HepG2 (cell line): ENCODE measurements around the gene NOP14. TPM values are rescaled to one million over a fixed set of nuclear protein-coding genes. Genes with fewer than 3 reads are reported as not detected.

Source experiments
- ATAC-seq: fragments of 200-7000 bp; cut with Tn5 transposase; 3 replicates; pipeline ENCODE4 v1.9.1; 2020; ENCODE audit warnings: mild to moderate bottlenecking, moderate library complexity
- BruUV-seq: library from RNA; stranded (reverse); fragments of 400-500 nt; replicated peaks from 2 replicates; lab custom pipeline; 2021; lab: Mats Ljungman, UMichigan
- CTCF ChIA-PET: fragments of 300-600 bp; formaldehyde crosslinking; extraction: SDS; loops from one replicate; lab custom pipeline; 2021; ENCODE audit warnings: low total read pairs, inconsistent platforms, low intra/inter-chr PET ratio; lab: Yijun Ruan, JAX
- POLR2A ChIA-PET: fragments of 350-600 bp; sonication (Branson Sonifier 250); formaldehyde crosslinking; loops from one replicate; lab custom pipeline; 2020; ENCODE audit warnings: antibody characterized with exemption, inconsistent platforms; lab: Yijun Ruan, JAX
- DNase-seq: peaks from one replicate; pipeline ENCODE4 v3.0.0-alpha.2; 2015; ENCODE audit warnings: low spot score
- FAIRE-seq: peaks from 3 replicates; lab custom pipeline; 2011; peaks lifted over from hg19 to GRCh38; lab: Jason Lieb, UNC
- H2AFZ ChIP-seq: one replicate; pipeline ENCODE4 v1.6.1; 2011; ENCODE audit warnings: low read length, inconsistent platforms
- H3K27ac ChIP-seq: fragments of 300-600 bp; 3 replicates; pipeline ENCODE4 v1.8.0; 2011; ENCODE audit warnings: mixed run types, mild to moderate bottlenecking, mixed read lengths, low read length, inconsistent platforms; ENCODE audit not compliant: insufficient read depth; ENCODE audit errors: extremely low read length
- H3K27me3 ChIP-seq, 2 experiments: fragments of 200-600 bp in 1 of 2; 2 replicates in 1 of 2; 3 replicates in 1 of 2; pipeline versions ENCODE4 v1.6.0 to v1.8.0; 2011; ENCODE audit warnings: low read length in 2 of 2, mild to moderate bottlenecking in 2 of 2, moderate library complexity in 2 of 2, inconsistent platforms in 1 of 2; ENCODE audit not compliant: insufficient read depth in 2 of 2, control insufficient read depth in 1 of 2
- H3K36me3 ChIP-seq, 2 experiments: fragments of 200-600 bp in 1 of 2; replicated peaks in 1 of 2; 2 replicates in 1 of 2; 3 replicates in 1 of 2; pipeline versions ENCODE4 v1.5.1 to v1.8.0; 2011; ENCODE audit warnings: low read length in 2 of 2, inconsistent platforms in 1 of 2; ENCODE audit not compliant: insufficient read depth in 2 of 2, control insufficient read depth in 1 of 2
- H3K4me1 ChIP-seq: 2 replicates; pipeline ENCODE4 v1.5.1; 2012; ENCODE audit warnings: low read length, inconsistent platforms; ENCODE audit not compliant: insufficient read depth
- H3K4me2 ChIP-seq: 2 replicates; pipeline ENCODE4 v1.6.0; 2011; ENCODE audit warnings: low read depth, low read length, inconsistent platforms
- H3K4me3 ChIP-seq, 3 experiments: fragments of 200-600 bp in 1 of 3; sonication (generic), shearing (Covaris generic) in 1 of 3; replicated peaks in 1 of 3; 2 replicates each; pipeline ENCODE4 v1.5.1; 2011 to 2016; ENCODE audit warnings: low read length in 3 of 3, inconsistent platforms in 2 of 3, low read depth in 2 of 3, mild to moderate bottlenecking in 2 of 3, control low read depth in 1 of 3, mixed read lengths in 1 of 3; ENCODE audit not compliant: insufficient read depth in 1 of 3
- H3K79me2 ChIP-seq: one replicate; pipeline ENCODE4 v1.6.1; 2011; ENCODE audit warnings: low read length, inconsistent platforms; ENCODE audit not compliant: insufficient read depth
- H3K9ac ChIP-seq: 2 replicates; pipeline ENCODE4 v1.6.0; 2011; ENCODE audit warnings: mild to moderate bottlenecking, low read depth, low read length, inconsistent platforms; ENCODE audit not compliant: insufficient read depth
- H3K9me3 ChIP-seq: 2 replicates; pipeline ENCODE4 v1.5.1; 2012; ENCODE audit warnings: mild to moderate bottlenecking, low read length
- H4K20me1 ChIP-seq: 2 replicates; pipeline ENCODE4 v1.6.0; 2011; ENCODE audit warnings: inconsistent platforms, mild to moderate bottlenecking, low read length, moderate library complexity; ENCODE audit not compliant: insufficient read depth
- AHR ChIP-seq: IDR thresholded peaks from 2 replicates; pipeline ENCODE4 v1.6.1; 2018; ENCODE audit warnings: missing genetic modification reagents, missing compliant biosample characterization
- ETS1 ChIP-seq: sonication (generic); formaldehyde crosslinking; IDR thresholded peaks from 2 replicates; pipeline ENCODE4 v1.4.0; 2020; ENCODE audit warnings: missing genetic modification reagents
- HES4 ChIP-seq: sonication (generic); formaldehyde crosslinking; IDR thresholded peaks from 2 replicates; pipeline ENCODE4 v1.9.0; 2021; ENCODE audit warnings: mild to moderate bottlenecking, missing genetic modification reagents, borderline replicate concordance
- NRL ChIP-seq: sonication (generic); formaldehyde crosslinking; IDR thresholded peaks from 2 replicates; pipeline ENCODE4 v1.5.0; 2020; ENCODE audit warnings: missing genetic modification reagents, mild to moderate bottlenecking, moderate library complexity, borderline replicate concordance
- PHF8 ChIP-seq: sonication (generic); formaldehyde crosslinking; IDR thresholded peaks from 2 replicates; pipeline ENCODE4 v1.5.0; 2020; ENCODE audit warnings: missing genetic modification reagents
- TFE3 ChIP-seq: IDR thresholded peaks from 2 replicates; pipeline ENCODE4 v1.6.1; 2016
- ZBTB21 ChIP-seq: sonication (generic); formaldehyde crosslinking; IDR thresholded peaks from 2 replicates; pipeline ENCODE4 v1.4.0; 2020; ENCODE audit warnings: missing genetic modification reagents
- ZNF577 ChIP-seq: sonication (generic); formaldehyde crosslinking; IDR thresholded peaks from 2 replicates; pipeline ENCODE4 v1.4.0; 2020; ENCODE audit warnings: mild to moderate bottlenecking, low read depth, missing genetic modification reagents, borderline replicate concordance
- ZNF609 ChIP-seq: sonication (generic); formaldehyde crosslinking; IDR thresholded peaks from 2 replicates; pipeline ENCODE4 v1.4.0; 2020; ENCODE audit warnings: mild to moderate bottlenecking, missing genetic modification reagents, borderline replicate concordance
- ZNF652 ChIP-seq: IDR thresholded peaks from 2 replicates; pipeline ENCODE4 v1.6.1; 2016; ENCODE audit warnings: low read depth, borderline replicate concordance
- ZNF747 ChIP-seq: sonication (generic); formaldehyde crosslinking; IDR thresholded peaks from 2 replicates; pipeline ENCODE4 v1.8.1; 2023; ENCODE audit warnings: missing genetic modification reagents, mild to moderate bottlenecking, borderline replicate concordance
- ZSCAN21 ChIP-seq: sonication (generic); formaldehyde crosslinking; IDR thresholded peaks from 2 replicates; pipeline ENCODE4 v1.8.0; 2022; ENCODE audit warnings: mild to moderate bottlenecking, missing genetic modification reagents, moderate library complexity, borderline replicate concordance
- WGBS: methylation state at CpG from one replicate; pipeline ENCODE4 v1.1.6; 2017; ENCODE audit warnings: low lambda C conversion rate; 5-methylcytosine and 5-hydroxymethylcytosine counted together
- in situ Hi-C: cut with HindIII; loops from 2 replicates; pipeline ENCODE4 v1.10.0; 2017; ENCODE audit warnings: low pct_unique_long_range_greater_than_20kb; ENCODE audit not compliant: extremely low pct_ligation_motif_present
- intact Hi-C: fragments of 100-400 bp; cut with micrococcal nuclease; formaldehyde crosslinking; loops from one replicate; pipeline ENCODE4 v1.10.0; 2022; ENCODE audit not compliant: unreplicated experiment
- polyA plus RNA-seq, 8 experiments: library from polyadenylated mRNA; depleted of rRNA in 3 of 8; stranded (reverse) in 7 of 8; unstranded in 1 of 8; fragments of >200 nt; fragmentation: Illumina TruSeq in 4 of 8; extraction: Trizol in 4 of 8; gene quantifications; 2 replicates each; pipeline versions ENCODE4 v1.2.1 to v1.2.3, GENCODE V29; 2011 to 2016; ENCODE audit warnings: low read depth in 4 of 8, missing spikeins in 1 of 8, mixed read lengths in 1 of 8; ENCODE audit not compliant: insufficient read depth in 1 of 8
- total RNA-seq, 5 experiments: library from RNA; depleted of rRNA; stranded (reverse); fragments of >200 nt; fragmentation: Illumina TruSeq; extraction: Trizol; gene quantifications; 2 replicates each; pipeline ENCODE4 v1.2.3, GENCODE V29; 2016; ENCODE audit warnings: low read depth in 1 of 5

NOP14 gene
- total and polyA plus RNA-seq, 2 of the 13 experiments (the other 11 are each of a cell fraction or from before 2014, with no cell fraction given): 6.9 to 47.9 TPM

GRCh38 chr4:2906218-2906617, 57.0 kb downstream of the NOP14 start:
- WGBS: 94% methylated on average over 8 of the region's 8 CpGs
- no peaks in the 10 kb centered on the region for H3K9me3 ChIP-seq
- no peaks in the 10 kb centered on the region for H4K20me1 ChIP-seq
- no peak overlapping the region for H3K4me2 ChIP-seq
- ATAC-seq: no peak
- H3K79me2 ChIP-seq: no peaks in the 10 kb centered on the region
- H3K9ac ChIP-seq: no peak overlapping the region
- ChIA-PET CTCF (no interaction called here), POLR2A (no interaction called here)
- H2AFZ ChIP-seq: no peak overlapping the region
- in situ Hi-C loops (no loop called here), intact Hi-C loops (no loop called here)
- H3K4me1 ChIP-seq: peaks cover 14% of the 10 kb centered on the region
- H3K4me3 ChIP-seq: no peak overlapping the region
- no TSS peak for BruUV-seq
- H3K36me3 ChIP-seq: peaks cover 30 to 78% of the 10 kb centered on the region in 2 experiments
- DNase-seq: no peak
- FAIRE-seq: no peak
- TF ChIP-seq ZBTB21 (no peak), ETS1 (CRISPR knock-in tag) (no peak)
- no peak overlapping the region for H3K27ac ChIP-seq
- no peaks in the 10 kb centered on the region for H3K27me3 ChIP-seq

- no peak for DNase-seq
- peaks cover 33 to 79% of the 10 kb centered on the region in 2 experiments for H3K36me3 ChIP-seq
- no peaks in the 10 kb centered on the region for H4K20me1 ChIP-seq
- in situ Hi-C loops (no loop called here), intact Hi-C loops (no loop called here)
- ChIA-PET CTCF (no interaction called here), POLR2A (no interaction called here)
- H3K4me1 ChIP-seq: peaks cover 14% of the 10 kb centered on the region
- no peaks in the 10 kb centered on the region for H3K79me2 ChIP-seq
- H3K27ac ChIP-seq: no peak overlapping the region
- WGBS: 99% methylated on average over 13 of the region's 13 CpGs
- FAIRE-seq: no peak
- no peak for ATAC-seq
- H2AFZ ChIP-seq: no peak overlapping the region
- H3K9me3 ChIP-seq: no peaks in the 10 kb centered on the region
- BruUV-seq: no TSS peak
- H3K27me3 ChIP-seq: no peaks in the 10 kb centered on the region
- no peak overlapping the region for H3K9ac ChIP-seq
- H3K4me3 ChIP-seq: no peak overlapping the region
- no peak overlapping the region for H3K4me2 ChIP-seq
- TF ChIP-seq ZSCAN21 (CRISPR knock-in tag) (no peak), TFE3 (no peak), AHR (CRISPR knock-in tag) (no peak), ZNF652 (no peak), NRL (CRISPR knock-in tag) (no peak), ZNF747 (CRISPR knock-in tag) (no peak), PHF8 (CRISPR knock-in tag) (no peak), ZNF577 (CRISPR knock-in tag) (no peak), ZNF609 (CRISPR knock-in tag) (no peak), HES4 (CRISPR knock-in tag) (no peak)
Measured at GRCh38 chr4:2905544-2905943, 57.7 kb downstream of the NOP14 start.
